H9 (cell line): ENCODE measurements around the gene KRT3. TPM values are rescaled to one million over a fixed set of nuclear protein-coding genes. Genes with fewer than 3 reads are reported as not detected.

Source experiments
- DNase-seq: peaks from one replicate; pipeline ENCODE4 v3.0.0-alpha.2; 2017
- H2AFZ ChIP-seq: one replicate; pipeline ENCODE4 v1.6.1; 2013; ENCODE audit warnings: mild to moderate bottlenecking, low read length, control low read depth, moderate library complexity
- H2AK5ac ChIP-seq: 2 replicates; pipeline ENCODE4 v1.6.1; 2013; ENCODE audit warnings: low read length, control low read depth, mixed read lengths; ENCODE audit not compliant: insufficient read length
- H2BK120ac ChIP-seq: one replicate; pipeline ENCODE4 v1.6.1; 2013; ENCODE audit warnings: low read depth, mild to moderate bottlenecking, low read length, control low read depth, inconsistent platforms; ENCODE audit not compliant: poor library complexity, severe bottlenecking
- H2BK12ac ChIP-seq: 2 replicates; pipeline ENCODE4 v1.6.1; 2013; ENCODE audit warnings: low read length, control low read depth, mixed read lengths, low read depth; ENCODE audit not compliant: insufficient read length
- H2BK15ac ChIP-seq: 2 replicates; pipeline ENCODE4 v1.6.1; 2013; ENCODE audit warnings: low read depth, low read length, control low read depth
- H2BK20ac ChIP-seq: one replicate; pipeline ENCODE4 v1.6.1; 2013; ENCODE audit warnings: low read depth, mild to moderate bottlenecking, low read length, control low read depth, inconsistent platforms; ENCODE audit not compliant: poor library complexity, severe bottlenecking
- H2BK5ac ChIP-seq: 2 replicates; pipeline ENCODE4 v1.6.1; 2013; ENCODE audit warnings: low read length, control low read depth, mixed read lengths; ENCODE audit not compliant: insufficient read length
- H3K14ac ChIP-seq: 2 replicates; pipeline ENCODE4 v1.6.1; 2013; ENCODE audit warnings: low read length, control low read depth; ENCODE audit not compliant: insufficient read depth
- H3K18ac ChIP-seq: 2 replicates; pipeline ENCODE4 v1.6.1; 2013; ENCODE audit warnings: low read depth, mild to moderate bottlenecking, mixed read lengths, low read length, control low read depth; ENCODE audit not compliant: insufficient read length
- H3K23ac ChIP-seq: 2 replicates; pipeline ENCODE4 v1.6.1; 2013; ENCODE audit warnings: low read length, control low read depth, mixed read lengths, low read depth; ENCODE audit not compliant: insufficient read length
- H3K23me2 ChIP-seq: 2 replicates; pipeline ENCODE4 v1.6.1; 2013; ENCODE audit warnings: low read depth, mild to moderate bottlenecking, mixed read lengths, low read length, control low read depth; ENCODE audit not compliant: insufficient read length, poor library complexity, severe bottlenecking
- H3K27ac ChIP-seq: 2 replicates; pipeline ENCODE4 v1.5.1; 2013; ENCODE audit warnings: low read length, control low read depth, mixed read lengths, low read depth; ENCODE audit not compliant: insufficient read length
- H3K27me3 ChIP-seq: 2 replicates; pipeline ENCODE4 v1.6.1; 2013; ENCODE audit warnings: low read length, control low read depth, inconsistent platforms; ENCODE audit not compliant: insufficient read depth
- H3K4ac ChIP-seq: 2 replicates; pipeline ENCODE4 v1.6.1; 2013; ENCODE audit warnings: low read depth, mild to moderate bottlenecking, control low read depth, inconsistent platforms, low read length, moderate library complexity
- H3K4me1 ChIP-seq: 2 replicates; pipeline ENCODE4 v1.6.1; 2013; ENCODE audit warnings: low read length, control low read depth, inconsistent platforms; ENCODE audit not compliant: insufficient read depth
- H3K4me2 ChIP-seq: 2 replicates; pipeline ENCODE4 v1.6.1; 2013; ENCODE audit warnings: low read length, control low read depth, mixed read lengths; ENCODE audit not compliant: insufficient read length, insufficient read depth
- H3K56ac ChIP-seq: 2 replicates; pipeline ENCODE4 v1.6.1; 2013; ENCODE audit warnings: low read depth, mild to moderate bottlenecking, mixed read lengths, low read length, control low read depth; ENCODE audit not compliant: insufficient read length
- H3K79me1 ChIP-seq: 2 replicates; pipeline ENCODE4 v1.6.1; 2013; ENCODE audit warnings: low read depth, mild to moderate bottlenecking, moderate library complexity, low read length, control low read depth, inconsistent platforms; ENCODE audit not compliant: insufficient read depth, poor library complexity, severe bottlenecking
- H3K79me2 ChIP-seq: 2 replicates; pipeline ENCODE4 v1.6.1; 2013; ENCODE audit warnings: low read length, control low read depth, inconsistent platforms; ENCODE audit not compliant: insufficient read depth
- H3K9ac ChIP-seq: 2 replicates; pipeline ENCODE4 v1.6.1; 2013; ENCODE audit warnings: low read length, control low read depth, mixed read lengths; ENCODE audit not compliant: insufficient read length; ENCODE audit errors: extremely low read depth
- H3K9me3 ChIP-seq: one replicate; pipeline ENCODE4 v1.6.1; 2013; ENCODE audit warnings: low read depth, low read length, inconsistent platforms; ENCODE audit not compliant: control insufficient read depth
- H3T11ph ChIP-seq: one replicate; pipeline ENCODE4 v1.6.1; 2013; ENCODE audit warnings: mild to moderate bottlenecking, low read length, control low read depth, inconsistent platforms
- H4K20me1 ChIP-seq: one replicate; pipeline ENCODE4 v1.6.1; 2013; ENCODE audit not compliant: control insufficient read depth, insufficient read length, insufficient read depth
- H4K5ac ChIP-seq: 2 replicates; pipeline ENCODE4 v1.6.1; 2013; ENCODE audit warnings: low read depth, mild to moderate bottlenecking, mixed read lengths, low read length, control low read depth; ENCODE audit not compliant: insufficient read length
- H4K8ac ChIP-seq: replicated peaks from 2 replicates; pipeline ENCODE4 v1.6.1; 2013; ENCODE audit warnings: low read length, control low read depth, mixed read lengths, low read depth; ENCODE audit not compliant: insufficient read length
- H4K91ac ChIP-seq: 2 replicates; pipeline ENCODE4 v1.6.1; 2013; ENCODE audit warnings: low read depth, mild to moderate bottlenecking, moderate library complexity, mixed read lengths, low read length, control low read depth; ENCODE audit not compliant: insufficient read length
- H3K27ac Mint-ChIP-seq, 3 experiments: 2 replicates in 2 of 3; 3 replicates in 1 of 3; pipeline ENCODE4 v1.8.0; 2020 to 2021; ENCODE audit warnings: mixed read lengths in 3 of 3, mild to moderate bottlenecking in 1 of 3, moderate library complexity in 1 of 3
- H3K27me3 Mint-ChIP-seq: 2 replicates; pipeline ENCODE4 v1.8.0; 2021; ENCODE audit warnings: low read depth, mild to moderate bottlenecking, moderate library complexity, mixed read lengths
- H3K36me3 Mint-ChIP-seq, 3 experiments: 2 replicates in 2 of 3; 3 replicates in 1 of 3; pipeline ENCODE4 v1.8.0; 2020 to 2021; ENCODE audit warnings: low read depth in 3 of 3, mixed read lengths in 3 of 3; ENCODE audit not compliant: insufficient read depth in 1 of 3
- H3K4me1 Mint-ChIP-seq, 2 experiments: 2 replicates each; pipeline ENCODE4 v1.8.0; 2020; ENCODE audit warnings: mixed read lengths in 2 of 2
- H3K4me3 Mint-ChIP-seq, 2 experiments: 2 replicates in 1 of 2; 3 replicates in 1 of 2; pipeline ENCODE4 v1.8.0; 2020 to 2021; ENCODE audit warnings: mild to moderate bottlenecking in 2 of 2, mixed read lengths in 2 of 2, moderate library complexity in 1 of 2
- H3K9me3 Mint-ChIP-seq, 2 experiments: 2 replicates in 1 of 2; 3 replicates in 1 of 2; pipeline ENCODE4 v1.8.0; 2020; ENCODE audit warnings: mild to moderate bottlenecking in 2 of 2, mixed read lengths in 2 of 2, moderate library complexity in 1 of 2
- whole genome bisulfite sequencing: extraction: QIAGEN DNeasy Blood & Tissue Kit; methylation state at CpG from one replicate; pipeline ENCODE4 v1.1.7; 2013; ENCODE audit warnings: missing lambda C conversion rate, low lambda C conversion rate, mixed read lengths; ENCODE audit not compliant: insufficient read length; ENCODE audit errors: extremely low coverage; 5-methylcytosine and 5-hydroxymethylcytosine counted together
- total RNA-seq: library from RNA; stranded (reverse); gene quantifications from 2 replicates; pipeline ENCODE4 v1.2.1, GENCODE V29; 2021
- TF ChIP-seq, protein P1 (sequence below): fragments of 200-600 bp; sonication (generic); conservative IDR thresholded peaks from 3 replicates; pipeline ENCODE4 v1.8.0; 2021; ENCODE audit warnings: antibody characterized with exemption, mild to moderate bottlenecking

Gene KRT3
- total RNA-seq, 1 experiment from 2014 or later = not detected

DNA sequence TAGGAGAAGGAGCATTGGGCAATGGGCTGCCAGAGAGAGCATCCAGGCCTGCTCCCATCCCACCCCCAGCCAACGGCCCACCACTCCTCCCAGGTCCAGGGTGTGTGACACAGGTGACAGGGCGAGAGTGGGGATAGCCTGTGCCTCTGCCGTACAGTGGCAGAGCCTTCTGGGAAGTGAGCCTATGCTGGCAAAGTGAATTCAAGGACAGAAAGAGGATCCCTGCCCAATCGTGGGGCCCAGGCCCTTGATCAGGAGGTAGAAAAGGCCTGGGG is 38.7 kb upstream of the KRT3 start:
- H3K27ac ChIP-seq = no peak overlapping the region
- no peak for DNase-seq

More for the DNA sequence above, 38.7 kb upstream of the KRT3 start:
- no peak overlapping the region for H2BK12ac ChIP-seq
- no peak overlapping the region for H4K5ac ChIP-seq
- no peaks in the 10 kb centered on the region; the same call in 1 of the 2 replicates for H3K27me3 ChIP-seq
- no peak overlapping the region for H3K9ac ChIP-seq
- H3K9me3 ChIP-seq = no peaks in the 10 kb centered on the region
- TF ChIP-seq, protein P1, sequence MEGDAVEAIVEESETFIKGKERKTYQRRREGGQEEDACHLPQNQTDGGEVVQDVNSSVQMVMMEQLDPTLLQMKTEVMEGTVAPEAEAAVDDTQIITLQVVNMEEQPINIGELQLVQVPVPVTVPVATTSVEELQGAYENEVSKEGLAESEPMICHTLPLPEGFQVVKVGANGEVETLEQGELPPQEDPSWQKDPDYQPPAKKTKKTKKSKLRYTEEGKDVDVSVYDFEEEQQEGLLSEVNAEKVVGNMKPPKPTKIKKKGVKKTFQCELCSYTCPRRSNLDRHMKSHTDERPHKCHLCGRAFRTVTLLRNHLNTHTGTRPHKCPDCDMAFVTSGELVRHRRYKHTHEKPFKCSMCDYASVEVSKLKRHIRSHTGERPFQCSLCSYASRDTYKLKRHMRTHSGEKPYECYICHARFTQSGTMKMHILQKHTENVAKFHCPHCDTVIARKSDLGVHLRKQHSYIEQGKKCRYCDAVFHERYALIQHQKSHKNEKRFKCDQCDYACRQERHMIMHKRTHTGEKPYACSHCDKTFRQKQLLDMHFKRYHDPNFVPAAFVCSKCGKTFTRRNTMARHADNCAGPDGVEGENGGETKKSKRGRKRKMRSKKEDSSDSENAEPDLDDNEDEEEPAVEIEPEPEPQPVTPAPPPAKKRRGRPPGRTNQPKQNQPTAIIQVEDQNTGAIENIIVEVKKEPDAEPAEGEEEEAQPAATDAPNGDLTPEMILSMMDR = no peak
- no peak overlapping the region for H4K91ac ChIP-seq
- H3K4me3 Mint-ChIP-seq = no peak overlapping the region
- H3K9me3 Mint-ChIP-seq = no peaks in the 10 kb centered on the region
- no peak overlapping the region for H2AFZ ChIP-seq
- no peaks in the 10 kb centered on the region for H3K23me2 ChIP-seq
- no peaks in the 10 kb centered on the region; a peak in 1 of 4 replicates for H3K4me1 Mint-ChIP-seq
- H3K27me3 Mint-ChIP-seq = peaks cover 5% of the 10 kb centered on the region
- H2BK120ac ChIP-seq = no peak overlapping the region
- H3K18ac ChIP-seq = no peak overlapping the region
- no peaks in the 10 kb centered on the region for H4K20me1 ChIP-seq
- no peak overlapping the region for H2BK5ac ChIP-seq
- no peaks in the 10 kb centered on the region for H3K79me1 ChIP-seq
- H3K14ac ChIP-seq = no peak overlapping the region
- H3T11ph ChIP-seq = no peak overlapping the region
- H3K79me2 ChIP-seq = no peaks in the 10 kb centered on the region
- H4K8ac ChIP-seq = no peak overlapping the region
- no peak overlapping the region for H3K23ac ChIP-seq
- no peak overlapping the region for H2BK20ac ChIP-seq
- H3K4me1 ChIP-seq = no peaks in the 10 kb centered on the region
- no peak overlapping the region for H3K4me2 ChIP-seq
- no peak overlapping the region for H2AK5ac ChIP-seq
- H3K27ac Mint-ChIP-seq = no peak overlapping the region
- no CpG with 5 or more reads among the region's 4 CpGs for WGBS
- no peaks in the 10 kb centered on the region for H3K36me3 Mint-ChIP-seq
- H2BK15ac ChIP-seq = no peak overlapping the region
- no peak overlapping the region for H3K56ac ChIP-seq
- H3K4ac ChIP-seq = no peak overlapping the region
